GM23248 (cell line): ENCODE results near the gene RND2.

Source experiments
- EZH2 ChIP-seq: fragments of 200-600 bp; sonication (generic); IDR thresholded peaks from 2 replicates; pipeline ENCODE4 v1.6.1; 2018; ENCODE audit warnings: antibody characterized with exemption, mild to moderate bottlenecking; ENCODE audit not compliant: insufficient read depth, poor library complexity, severe bottlenecking
- EZH2phosphoT487 ChIP-seq: fragments of 200-600 bp; sonication (generic); IDR thresholded peaks from 2 replicates; pipeline ENCODE4 v1.6.1; 2018; ENCODE audit warnings: antibody characterized with exemption, moderate library complexity, mild to moderate bottlenecking, low read depth; ENCODE audit not compliant: insufficient read depth

DNA sequence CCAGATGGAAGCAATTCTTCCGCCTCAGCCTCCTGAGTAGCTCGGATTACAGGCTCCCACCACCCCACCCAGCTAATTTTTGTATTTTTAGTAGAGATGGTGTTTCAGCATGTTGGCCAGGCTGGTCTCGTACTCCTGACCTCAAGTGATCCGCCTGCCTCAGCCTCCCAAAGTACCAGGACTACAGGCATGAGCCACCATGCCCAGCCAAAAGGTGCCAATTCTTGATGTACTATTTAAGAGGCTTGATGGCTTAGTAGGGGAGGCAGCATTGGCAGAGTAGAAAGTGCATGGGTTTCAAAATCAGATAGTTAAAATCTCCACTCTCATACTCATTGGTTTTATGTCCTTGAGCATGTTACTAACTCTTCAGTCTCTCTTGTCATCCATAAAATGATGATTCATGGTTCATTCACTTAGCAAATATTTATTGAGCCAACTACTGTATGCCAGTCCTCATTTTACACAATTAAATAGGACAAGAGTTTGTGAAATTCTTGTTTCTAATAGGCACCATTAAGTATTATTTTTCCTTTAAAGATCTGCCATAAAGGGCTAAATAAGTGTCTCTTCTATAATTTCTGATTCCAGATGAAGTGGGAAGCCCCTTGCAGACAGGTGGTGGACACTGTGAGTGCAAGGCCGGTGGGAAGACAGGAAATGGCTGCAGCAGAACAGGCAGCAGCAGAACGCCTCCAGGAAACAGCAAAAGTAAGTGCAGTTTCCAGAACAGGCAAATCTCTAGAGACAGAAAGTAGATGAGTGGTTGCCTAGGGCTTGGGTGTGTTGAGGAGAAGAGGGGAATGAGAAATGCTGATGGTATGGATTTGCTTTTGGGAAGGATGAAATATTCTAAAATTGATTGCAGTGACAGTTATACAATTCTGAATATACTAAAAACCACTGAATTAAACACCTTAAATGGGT is 35.0 kb upstream of the RND2 start:
- TF ChIP-seq EZH2 (no peak), EZH2phosphoT487 (no peak)
